GM19025 (cell line): ENCODE measurements around the gene PLCL1.

Experiments
- ATAC-seq: cut with Tn5 transposase; IDR thresholded peaks from one replicate; pipeline ENCODE4 v1.9.1; 2021; ENCODE audit warnings: mild to moderate bottlenecking, low read depth, moderate library complexity; ENCODE audit not compliant: unreplicated experiment

Gene PLCL1

DNA sequence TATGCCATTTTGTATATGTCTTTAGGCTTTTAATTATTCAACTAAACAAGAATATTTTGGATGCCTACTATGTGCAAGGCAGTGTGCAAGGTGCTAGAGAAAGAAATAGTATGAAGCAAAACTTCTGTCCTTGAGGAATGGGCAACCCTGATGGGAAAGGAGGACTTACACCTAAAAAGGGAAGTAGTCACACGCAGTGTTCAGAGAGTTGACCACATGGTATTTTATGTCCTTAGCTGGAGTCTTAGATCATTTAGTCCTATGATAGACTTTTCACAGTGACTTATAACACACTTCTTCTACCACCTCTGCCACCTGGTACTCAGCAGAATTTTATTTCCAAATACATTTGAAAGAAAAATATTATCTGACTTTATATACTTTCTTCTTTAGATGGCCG, 291.6 kb downstream of the PLCL1 start:
- no peak for ATAC-seq

DNA sequence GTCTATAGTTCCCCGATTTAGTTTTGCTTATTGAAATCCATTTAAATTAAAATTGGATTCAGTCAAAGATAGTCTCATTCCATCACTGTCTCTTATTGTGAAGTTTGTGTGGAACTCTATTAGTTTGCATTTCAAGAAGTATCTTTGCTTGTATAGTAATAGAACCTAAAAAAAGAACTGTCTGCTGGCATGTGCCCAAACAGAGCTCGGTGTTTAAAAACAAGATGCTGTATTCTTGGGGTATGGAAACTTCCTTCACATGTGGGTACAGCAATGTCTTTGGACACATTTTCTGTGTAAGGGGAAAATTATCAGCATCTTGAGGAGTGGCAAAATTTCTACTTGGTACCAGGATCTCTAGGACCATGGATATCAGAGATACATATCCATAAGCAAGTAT, 292.6 kb downstream of the PLCL1 start:
- ATAC-seq = no peak

DNA sequence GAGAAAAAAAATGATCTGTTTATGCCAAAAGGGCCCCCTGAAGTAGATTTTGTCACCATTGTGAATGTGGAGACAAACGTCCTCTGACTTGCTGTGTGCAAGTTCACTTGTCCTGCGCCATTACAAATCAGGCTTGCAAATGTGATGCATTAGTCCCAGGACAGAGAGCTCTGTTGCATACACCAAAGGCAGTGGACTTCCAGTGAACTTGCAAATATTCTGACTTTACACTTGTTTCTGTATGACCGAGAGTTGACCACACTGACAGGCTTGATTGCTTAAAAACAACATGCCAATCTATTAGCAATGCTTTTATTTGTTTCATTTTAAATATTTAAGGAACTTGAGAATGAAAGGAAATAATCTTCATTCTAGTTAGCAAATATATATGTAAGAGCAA, 293.2 kb downstream of the PLCL1 start:
- peak; percentile 49 for ATAC-seq

DNA sequence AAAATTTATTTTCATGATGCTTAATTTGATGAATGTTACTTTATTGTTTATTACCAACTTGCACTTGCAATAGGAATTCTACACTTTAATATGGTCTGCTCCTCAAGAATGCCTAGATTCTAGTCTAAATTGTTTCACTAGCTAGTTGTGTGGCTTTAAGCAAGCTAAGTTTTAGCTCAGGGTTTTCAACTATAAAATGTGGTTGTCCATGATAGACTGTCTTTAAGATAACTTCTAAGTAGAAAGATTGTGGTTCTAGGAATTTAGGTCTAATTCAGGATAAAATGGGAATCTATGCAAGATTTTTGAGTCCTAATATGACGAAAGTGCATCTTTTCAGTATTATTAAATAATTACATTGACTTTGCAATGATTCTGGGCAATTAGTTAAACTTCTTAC, 294.0 kb downstream of the PLCL1 start:
- no peak for ATAC-seq

DNA sequence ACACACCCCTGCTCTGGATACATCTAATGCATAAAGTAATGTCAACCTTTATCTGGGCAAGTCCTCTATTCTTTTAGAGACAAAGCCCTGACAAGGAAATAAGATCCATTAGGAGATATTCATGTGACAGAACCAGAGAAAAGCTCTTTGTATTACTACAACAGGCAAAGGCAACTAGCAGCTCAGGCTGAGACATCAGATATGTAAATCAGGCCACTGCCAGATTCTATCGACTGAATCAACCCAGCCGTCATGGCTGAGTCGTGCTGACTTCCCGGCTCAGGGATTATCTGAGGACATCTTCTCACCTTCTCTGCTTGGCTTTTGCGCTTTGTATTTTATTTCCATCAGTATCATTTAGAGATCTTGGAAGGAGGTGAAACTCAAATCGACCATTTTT, 294.5 kb downstream of the PLCL1 start:
- no peak for ATAC-seq

DNA sequence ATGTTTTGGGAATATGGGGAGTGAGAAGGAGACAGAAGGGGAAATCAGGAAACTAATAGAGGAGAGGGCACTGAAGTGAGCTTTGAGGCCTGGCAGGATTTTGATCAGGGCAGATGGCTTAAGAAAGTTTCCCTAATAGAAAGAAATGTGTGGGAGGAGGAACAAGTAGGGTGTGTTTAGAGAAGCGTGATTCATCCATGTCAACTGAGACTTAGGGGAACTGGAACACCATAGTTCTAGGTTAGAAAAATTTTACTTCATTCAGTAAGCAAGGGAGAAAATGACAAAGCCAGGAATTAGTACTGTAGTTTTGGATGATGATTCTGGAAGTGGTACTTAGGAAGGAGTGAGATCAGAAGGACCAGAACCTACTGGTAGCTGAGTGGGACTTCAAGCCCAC, 296.0 kb downstream of the PLCL1 start:
- ATAC-seq = no peak

DNA sequence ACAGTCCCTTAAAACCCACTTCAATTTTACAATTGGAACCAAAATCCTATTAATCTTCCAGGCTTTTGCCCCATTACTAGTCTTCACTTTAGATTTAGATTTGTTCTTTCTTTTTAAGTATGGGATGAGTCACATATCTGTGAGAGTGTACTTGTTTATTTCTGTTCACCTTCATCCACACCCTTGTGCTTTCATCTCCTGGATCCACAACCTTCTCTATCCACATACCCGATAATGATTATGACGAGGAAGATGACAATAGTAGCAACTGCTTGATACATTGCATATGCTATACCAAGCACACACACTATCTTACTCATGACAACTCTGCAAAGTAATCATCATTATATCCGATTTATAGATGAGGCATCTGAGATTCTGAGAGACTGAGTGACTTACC, 297.3 kb downstream of the PLCL1 start:
- no peak for ATAC-seq

DNA sequence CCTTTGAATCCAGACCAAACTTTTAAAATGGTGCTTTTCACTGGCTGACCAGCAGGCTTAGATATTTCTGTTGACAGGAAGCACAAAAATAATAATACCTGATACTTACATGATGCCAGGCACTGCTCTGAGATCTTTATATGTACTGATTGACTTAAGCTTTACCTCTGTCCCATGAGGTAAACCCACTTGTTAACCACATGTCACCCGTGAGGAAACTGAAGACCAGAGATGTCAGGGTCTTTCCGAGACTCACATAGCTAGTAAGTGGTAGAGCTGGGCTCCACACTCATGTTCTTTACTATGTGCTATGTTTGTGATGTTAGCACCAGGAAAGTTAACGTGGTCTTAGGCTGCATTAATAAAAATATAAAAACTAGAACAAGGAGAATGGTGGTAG, 297.7 kb downstream of the PLCL1 start:
- no peak for ATAC-seq

DNA sequence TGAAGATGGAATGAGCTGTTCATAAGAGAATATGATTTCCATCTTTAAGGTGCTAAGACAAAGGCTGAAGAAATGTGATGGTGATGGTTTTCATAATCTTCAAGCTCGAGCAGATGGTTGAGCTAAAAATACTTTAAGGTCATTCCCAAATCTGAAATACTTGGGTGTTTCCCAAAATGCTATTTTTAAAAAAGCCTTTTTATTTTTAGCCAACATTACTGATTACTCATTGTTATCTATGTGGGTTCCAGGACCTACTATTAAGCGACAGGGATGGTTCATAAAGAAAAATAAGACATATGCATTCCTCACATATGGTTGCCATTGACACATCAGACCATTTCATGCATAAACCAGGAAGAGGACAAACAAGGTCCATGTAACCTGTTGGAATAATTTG, 298.5 kb downstream of the PLCL1 start:
- ATAC-seq = no peak

DNA sequence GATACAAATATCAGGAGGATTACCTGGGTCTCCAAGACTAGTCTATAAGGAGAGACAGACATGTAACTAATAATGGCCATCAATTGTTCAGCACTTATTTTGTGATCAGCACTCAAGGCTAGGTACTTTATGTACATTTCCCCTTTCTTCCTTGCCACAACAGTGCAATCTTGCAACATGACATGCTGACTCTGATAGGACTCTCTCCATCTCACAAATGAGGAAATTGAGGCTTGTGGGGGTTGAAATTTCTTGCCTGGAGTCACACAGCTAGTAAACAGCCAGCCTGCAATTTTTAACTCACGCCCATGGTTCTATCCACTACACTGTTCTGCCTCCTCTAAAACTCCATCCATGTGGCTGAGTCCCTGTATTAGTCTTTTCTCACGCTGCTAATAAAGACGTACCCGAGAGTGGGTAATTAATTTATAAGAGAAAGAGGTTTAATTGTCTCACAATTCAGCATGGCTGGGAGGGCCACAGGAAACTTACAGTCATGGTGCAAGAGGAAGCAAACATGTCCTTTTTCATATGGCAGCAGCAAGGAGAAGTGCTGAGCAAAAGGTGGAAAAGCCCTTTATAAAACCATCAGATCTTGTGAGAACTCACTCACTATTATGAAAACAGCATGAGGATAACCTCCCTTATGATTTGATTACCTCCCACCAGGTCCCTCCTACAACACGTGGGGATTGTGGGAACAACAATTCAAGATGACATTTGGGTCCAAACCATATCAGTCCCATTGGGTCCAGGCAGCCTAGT, 302.4 kb downstream of the PLCL1 start:
- ATAC-seq = no peak

DNA sequence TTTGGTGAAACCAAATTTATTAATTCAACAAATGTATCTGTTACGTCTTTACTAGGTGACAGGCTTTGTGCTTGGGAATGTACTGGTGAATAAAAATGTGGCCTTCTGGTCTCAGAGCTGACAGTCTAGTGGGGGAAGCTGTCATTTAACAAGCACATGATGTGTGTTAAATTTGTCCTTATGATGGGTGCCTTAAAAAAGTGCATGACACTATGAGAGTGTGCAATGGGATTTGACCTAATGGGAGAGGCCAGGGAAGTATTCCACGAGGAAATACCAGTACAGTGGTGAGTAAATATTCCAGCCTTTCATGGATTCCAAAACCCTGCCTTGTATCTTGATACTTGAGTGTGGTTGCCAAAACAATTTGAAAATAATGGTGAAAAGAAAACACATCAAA, 308.9 kb downstream of the PLCL1 start:
- no peak for ATAC-seq

DNA sequence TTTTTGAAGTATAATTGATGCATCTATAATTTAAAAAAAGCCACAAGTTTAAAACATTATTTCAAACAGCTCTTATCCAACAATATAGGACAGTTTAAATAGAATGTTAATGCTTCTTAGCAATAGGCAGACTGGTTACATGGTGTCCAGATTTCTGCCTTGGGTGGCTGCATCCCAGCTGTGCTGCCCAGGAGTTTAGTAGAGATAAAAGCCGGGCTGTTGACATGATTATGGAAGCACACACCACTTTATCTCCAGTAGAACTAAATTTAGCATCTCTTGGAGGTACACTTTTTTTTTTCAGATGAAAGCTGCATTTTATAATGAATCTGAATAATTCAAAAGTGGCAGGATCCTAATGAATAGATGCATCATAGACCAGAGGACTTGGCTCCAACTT, 309.7 kb downstream of the PLCL1 start:
- no peak for ATAC-seq

DNA sequence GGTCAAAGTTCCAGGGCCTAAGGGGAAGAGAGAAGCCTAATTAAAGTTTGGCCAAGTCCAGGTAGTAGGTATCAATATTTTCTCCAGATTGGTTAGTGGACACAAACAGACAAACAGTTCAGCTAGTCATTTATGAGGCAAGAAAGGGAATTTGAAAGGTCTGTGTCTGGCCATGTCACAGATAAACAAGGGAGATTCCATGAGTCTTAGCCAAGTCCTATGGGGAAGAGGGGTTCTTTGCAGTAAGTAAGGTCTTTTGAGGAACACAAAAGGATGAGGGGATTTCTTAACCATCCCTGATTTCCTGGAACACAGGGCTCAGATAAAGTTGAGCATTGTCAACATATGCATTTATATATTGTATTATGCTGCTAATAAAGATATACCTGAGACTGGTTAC, 310.8 kb downstream of the PLCL1 start:
- ATAC-seq = no peak

DNA sequence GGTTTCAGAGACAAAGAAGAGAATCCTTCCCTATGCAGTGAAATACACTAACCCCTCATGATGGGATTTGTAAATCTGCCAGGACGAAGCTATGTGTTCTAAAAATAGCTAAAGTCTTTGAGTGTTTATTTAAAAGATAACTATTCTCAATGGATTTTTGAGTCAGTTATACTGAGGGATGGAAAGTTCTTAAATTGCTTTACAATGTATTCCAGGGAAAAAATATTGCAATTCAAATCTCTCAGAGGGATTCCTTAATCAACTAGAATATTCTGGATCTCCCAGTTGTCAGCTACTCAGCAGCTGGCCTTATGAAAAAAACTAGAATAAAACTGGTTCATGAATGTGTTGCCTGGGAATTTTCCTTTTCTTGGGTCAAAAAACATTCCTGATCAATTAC, 312.4 kb downstream of the PLCL1 start:
- no peak for ATAC-seq

DNA sequence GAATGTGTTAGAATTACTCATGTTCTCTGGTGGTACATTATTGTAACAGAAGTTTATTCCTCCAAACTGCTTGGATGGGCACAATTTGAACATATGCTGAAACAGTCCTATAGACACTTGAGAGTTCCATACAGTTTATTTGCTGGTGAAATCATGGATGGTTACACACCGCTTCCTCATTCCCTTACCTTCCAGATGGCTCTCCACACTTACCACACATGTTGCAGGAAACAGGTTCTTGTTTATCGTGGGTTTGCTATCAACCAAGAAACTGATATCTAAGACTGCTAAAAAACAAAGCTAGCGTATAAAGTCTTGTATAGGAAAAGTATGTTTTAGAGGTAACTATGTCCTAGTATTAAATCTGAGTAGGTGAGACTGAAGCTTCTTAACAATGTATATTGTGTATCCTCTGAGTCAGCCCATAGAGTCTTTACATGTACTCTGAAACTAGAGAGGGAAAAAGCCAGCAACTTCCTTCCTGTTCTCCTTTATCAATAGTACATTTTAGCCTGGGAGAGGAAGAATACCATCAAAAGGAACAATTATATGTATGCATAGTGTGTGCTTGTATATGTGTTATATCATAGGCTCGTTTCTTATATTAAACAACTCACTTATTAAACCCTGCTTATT, 313.1 kb downstream of the PLCL1 start:
- no peak for ATAC-seq

DNA sequence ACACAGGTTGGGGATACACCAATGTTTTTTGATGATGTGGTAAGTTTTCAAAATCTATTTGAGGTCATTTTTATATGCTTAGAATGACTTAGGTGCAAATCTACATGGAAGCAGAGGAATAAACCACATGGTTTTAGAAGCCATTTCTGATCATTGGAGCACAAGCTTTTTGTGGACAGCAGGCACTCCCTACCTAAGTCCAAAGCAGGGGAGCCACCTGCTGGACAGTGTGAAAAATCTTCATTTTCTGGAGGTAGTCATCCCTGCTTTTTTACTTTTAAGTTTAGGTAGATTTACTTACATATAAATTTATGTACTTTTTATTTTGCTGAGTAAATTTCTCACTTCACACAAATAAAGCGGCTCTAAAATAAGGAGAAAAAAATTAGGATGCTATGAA, 323.2 kb downstream of the PLCL1 start:
- no peak for ATAC-seq

DNA sequence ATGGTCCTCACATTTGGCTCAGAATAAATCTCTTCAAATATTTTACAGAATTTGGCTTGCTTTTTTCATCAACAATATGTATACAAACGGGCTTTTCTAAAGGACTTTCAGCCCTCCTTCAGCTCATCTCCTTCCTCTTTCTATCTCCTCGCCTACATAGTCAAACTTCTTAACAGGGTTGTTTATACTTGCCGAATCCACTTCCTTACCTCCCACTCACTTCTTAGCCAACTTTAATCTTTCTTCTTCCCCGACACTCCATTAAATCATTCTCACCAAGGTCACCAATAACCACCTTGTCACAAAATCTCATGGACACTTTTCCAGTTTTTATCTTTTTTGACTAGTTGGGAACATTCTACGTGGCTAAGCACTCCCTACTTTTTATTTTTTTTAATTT, 325.2 kb downstream of the PLCL1 start:
- ATAC-seq = no peak

DNA sequence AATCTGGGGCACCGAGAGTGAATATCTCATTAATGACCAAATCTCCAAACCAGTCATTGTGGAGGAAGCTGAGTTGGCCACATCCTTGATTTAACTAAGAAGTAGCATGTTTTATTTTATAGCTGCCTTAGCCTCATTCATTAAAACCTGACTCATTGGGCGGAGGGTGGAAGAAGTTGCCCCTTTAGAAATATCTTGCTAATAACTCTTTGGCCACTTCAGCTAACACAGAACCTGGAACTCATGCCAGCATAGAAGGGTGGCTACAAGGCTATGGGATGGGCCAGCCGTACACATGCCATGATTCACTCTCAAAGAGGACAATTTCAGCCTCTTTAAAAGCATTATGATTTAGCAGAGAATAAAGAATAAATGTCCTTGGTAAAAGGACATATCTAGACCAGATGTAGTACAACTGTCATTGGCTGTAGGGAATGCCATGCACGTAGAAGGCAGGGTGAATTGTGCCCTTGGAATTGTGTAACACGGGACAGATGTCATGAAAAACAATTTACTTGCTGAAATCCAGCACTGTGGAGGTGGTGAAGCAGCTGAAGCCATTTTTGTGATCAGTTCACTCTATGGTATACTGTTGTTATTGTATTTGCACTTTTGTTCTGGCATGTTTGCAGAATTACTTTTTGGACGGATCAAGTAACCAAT, 330.0 kb downstream of the PLCL1 start:
- ATAC-seq = no peak

DNA sequence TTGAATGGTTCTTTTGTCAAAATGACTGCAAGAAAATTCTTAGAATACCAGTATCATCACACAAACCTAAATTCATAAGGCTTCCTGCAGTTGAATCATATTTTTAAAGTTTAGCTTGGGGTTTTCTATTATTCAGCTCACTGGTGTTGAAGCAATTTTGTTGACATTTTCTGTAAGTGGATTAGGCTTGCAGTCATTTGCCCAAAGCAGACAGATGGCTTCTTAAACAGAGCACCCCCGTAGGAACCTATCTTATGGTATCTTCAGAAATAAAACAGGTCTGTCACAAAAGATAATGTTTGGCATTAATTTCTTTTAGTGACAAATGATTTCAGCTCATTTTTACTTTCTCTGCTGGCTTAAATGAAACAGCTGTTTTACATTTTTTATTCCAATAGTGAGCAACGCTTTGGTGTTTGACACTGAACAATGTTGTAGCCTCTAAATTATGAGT, 331.1 kb downstream of the PLCL1 start:
- ATAC-seq = no peak

DNA sequence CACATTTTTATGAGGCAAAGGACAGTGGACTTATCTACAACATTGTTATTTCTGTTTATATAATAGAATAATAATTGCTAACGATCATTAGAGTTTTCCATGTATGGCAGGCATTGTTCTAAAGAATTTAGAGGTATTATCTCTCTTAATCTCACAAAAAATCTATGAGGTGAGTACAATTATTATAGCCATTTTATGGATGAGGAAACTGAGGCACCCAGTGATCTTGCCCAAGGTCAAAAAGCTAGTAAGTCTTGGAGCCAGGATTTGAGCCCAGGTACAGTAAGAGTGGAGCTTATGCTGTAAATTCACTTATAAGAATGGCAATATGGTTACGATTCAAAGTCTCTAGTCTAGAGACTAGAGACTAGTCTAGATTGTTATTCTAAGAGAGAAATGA, 331.7 kb downstream of the PLCL1 start:
- no peak for ATAC-seq

DNA sequence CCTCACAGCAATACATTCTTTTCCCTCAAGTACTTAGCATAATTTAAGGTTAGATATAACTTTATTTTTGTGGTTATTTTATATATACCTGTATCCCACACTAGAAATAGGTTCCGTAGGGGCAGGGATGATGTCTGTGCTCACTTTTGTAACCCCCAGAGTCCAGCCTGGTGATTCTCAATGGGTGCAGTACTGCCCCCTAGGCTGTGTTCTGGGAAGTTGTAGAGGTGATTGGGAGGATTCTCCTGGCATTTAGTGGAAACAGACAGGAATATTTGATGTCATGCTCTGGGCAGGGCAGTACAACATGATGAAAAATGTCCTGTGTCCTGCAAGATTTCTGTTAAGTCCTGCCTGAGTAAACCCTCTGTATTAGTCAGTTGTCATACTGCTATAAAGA, 333.3 kb downstream of the PLCL1 start:
- ATAC-seq = no peak

DNA sequence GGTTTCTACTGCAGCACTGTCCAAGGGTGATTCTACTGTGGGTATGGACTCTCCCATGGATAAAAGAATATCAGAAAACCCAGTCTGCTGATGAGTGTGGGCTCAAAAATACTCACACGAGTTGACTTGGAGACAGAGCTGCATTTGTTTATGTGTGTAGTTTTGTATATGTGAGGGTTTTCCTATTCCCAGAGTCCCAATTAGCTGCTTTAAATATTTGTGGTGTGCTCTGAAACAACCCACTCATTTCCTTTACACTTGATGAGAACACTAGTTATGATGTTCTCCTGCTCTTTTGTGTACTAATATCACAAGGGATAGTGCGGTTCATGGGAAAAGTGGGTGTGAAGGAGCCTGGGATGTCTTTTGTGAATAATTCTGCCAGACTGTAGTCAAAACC, 337.3 kb downstream of the PLCL1 start:
- no peak for ATAC-seq
